Esophagus squamous epithelium (tissue), 5 donors: ENCODE data around the gene OR4D1. TPM values are rescaled to one million over a fixed set of nuclear protein-coding genes. Genes with fewer than 3 reads are reported as not detected.

Source experiments
- DNase-seq: peaks from one replicate; lab custom pipeline; 2025; lab: John Stamatoyannopoulos, UW
- H3K27ac ChIP-seq, 4 donors: fragments of 200-600 bp; sonication (generic); one replicate each; pipeline ENCODE4 v1.5.1; 2016 to 2019; ENCODE audit warnings: mild to moderate bottlenecking in 1 of 4
- H3K27me3 ChIP-seq, 4 donors: fragments of 200-600 bp; sonication (generic); 1 replicate in 3 of 4; 2 replicates in 1 of 4; pipeline versions ENCODE4 v1.5.1 to v1.6.0; 2017 to 2021; ENCODE audit warnings: antibody characterized with exemption in 1 of 4
- H3K36me3 ChIP-seq, 3 donors: fragments of 200-600 bp; sonication (generic); one replicate each; pipeline ENCODE4 v1.5.1; 2016 to 2019
- H3K4me1 ChIP-seq, 3 donors: fragments of 200-600 bp; sonication (generic); one replicate each; pipeline ENCODE4 v1.5.1; 2017 to 2019
- H3K4me3 ChIP-seq, 4 donors: fragments of 200-600 bp; sonication (generic); 1 replicate in 3 of 4; 2 replicates in 1 of 4; pipeline ENCODE4 v1.5.1; 2016 to 2019; ENCODE audit warnings: mild to moderate bottlenecking in 2 of 4, moderate library complexity in 1 of 4
- H3K9me3 ChIP-seq, 3 donors: fragments of 200-600 bp; sonication (generic); one replicate each; pipeline ENCODE4 v1.5.1; 2016 to 2019
- POLR2A ChIP-seq, 4 donors: fragments of 450-650 bp; IDR thresholded peaks; one replicate each; pipeline ENCODE4 v1.6.1; 2017; ENCODE audit warnings: antibody characterized with exemption in 4 of 4, mild to moderate bottlenecking in 4 of 4, moderate library complexity in 3 of 4
- WGBS, 2 donors: methylation state at CpG; one replicate each; pipeline ENCODE4 v1.1.5; 2018; 5-methylcytosine and 5-hydroxymethylcytosine counted together
- intact Hi-C: fragments of 100-400 bp; cut with DNase I; formaldehyde crosslinking; loops from one replicate; pipeline ENCODE4 v1.15.0; 2022
- total RNA-seq, 4 donors: library from RNA; depleted of rRNA; stranded (reverse); fragments of >200 nt; gene quantifications; one replicate each; pipeline ENCODE4 v1.1.0, GENCODE V29; 2016
- TF ChIP-seq, protein P1 (sequence below), 6 experiments: fragments of 450-650 bp in 4 of 6; fragments of 200-600 bp in 2 of 6; sonication (generic) in 2 of 6; IDR thresholded peaks; one replicate each; pipeline ENCODE4 v1.5.1; 2016 to 2019; ENCODE audit warnings: antibody characterized with exemption in 6 of 6, mild to moderate bottlenecking in 4 of 6, moderate library complexity in 4 of 6
- donor health status: DM: yes; HTN: yes; CAD: no.

Gene OR4D1
- total RNA-seq, 4 donors from 2014 or later = not detected

DNA sequence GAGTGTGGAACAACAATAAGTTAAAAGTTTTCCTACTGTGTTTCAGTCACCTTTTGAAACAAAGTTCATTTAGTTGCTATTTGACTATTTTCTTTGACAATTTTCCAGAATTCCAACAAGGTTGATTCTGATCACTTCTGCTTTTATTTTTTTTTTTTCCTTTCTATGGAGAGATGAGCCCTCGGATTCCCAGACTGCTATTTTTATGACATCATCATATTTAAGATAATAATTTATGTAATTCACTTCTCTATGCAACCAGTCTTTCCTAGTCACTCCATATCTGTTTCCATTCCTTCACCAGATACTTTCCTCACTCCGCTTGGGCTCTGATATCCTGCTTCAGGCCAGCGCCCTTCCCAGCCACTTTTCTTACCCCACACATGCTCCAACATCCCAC, 26.7 kb downstream of the OR4D1 start:
- intact Hi-C loops = no loop called here
- 42 to 55% methylated on average over 3 of the region's 3 CpGs for WGBS, 2 donors
- peaks cover 0 to 15% (median 0%) of the 10 kb centered on the region in 4 donors for H3K27me3 ChIP-seq
- no peaks in the 10 kb centered on the region for H3K36me3 ChIP-seq
- H3K27ac ChIP-seq = no peak overlapping the region
- no peak for DNase-seq
- TF ChIP-seq, protein P1, sequence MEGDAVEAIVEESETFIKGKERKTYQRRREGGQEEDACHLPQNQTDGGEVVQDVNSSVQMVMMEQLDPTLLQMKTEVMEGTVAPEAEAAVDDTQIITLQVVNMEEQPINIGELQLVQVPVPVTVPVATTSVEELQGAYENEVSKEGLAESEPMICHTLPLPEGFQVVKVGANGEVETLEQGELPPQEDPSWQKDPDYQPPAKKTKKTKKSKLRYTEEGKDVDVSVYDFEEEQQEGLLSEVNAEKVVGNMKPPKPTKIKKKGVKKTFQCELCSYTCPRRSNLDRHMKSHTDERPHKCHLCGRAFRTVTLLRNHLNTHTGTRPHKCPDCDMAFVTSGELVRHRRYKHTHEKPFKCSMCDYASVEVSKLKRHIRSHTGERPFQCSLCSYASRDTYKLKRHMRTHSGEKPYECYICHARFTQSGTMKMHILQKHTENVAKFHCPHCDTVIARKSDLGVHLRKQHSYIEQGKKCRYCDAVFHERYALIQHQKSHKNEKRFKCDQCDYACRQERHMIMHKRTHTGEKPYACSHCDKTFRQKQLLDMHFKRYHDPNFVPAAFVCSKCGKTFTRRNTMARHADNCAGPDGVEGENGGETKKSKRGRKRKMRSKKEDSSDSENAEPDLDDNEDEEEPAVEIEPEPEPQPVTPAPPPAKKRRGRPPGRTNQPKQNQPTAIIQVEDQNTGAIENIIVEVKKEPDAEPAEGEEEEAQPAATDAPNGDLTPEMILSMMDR (IDR thresholded peaks at IDR 0.05) = no peak
- TF ChIP-seq POLR2A (IDR thresholded peaks at IDR 0.05) = no peak
- no peak overlapping the region for H3K4me3 ChIP-seq
- no peaks in the 10 kb centered on the region for H3K9me3 ChIP-seq
- no peaks in the 10 kb centered on the region for H3K4me1 ChIP-seq

DNA sequence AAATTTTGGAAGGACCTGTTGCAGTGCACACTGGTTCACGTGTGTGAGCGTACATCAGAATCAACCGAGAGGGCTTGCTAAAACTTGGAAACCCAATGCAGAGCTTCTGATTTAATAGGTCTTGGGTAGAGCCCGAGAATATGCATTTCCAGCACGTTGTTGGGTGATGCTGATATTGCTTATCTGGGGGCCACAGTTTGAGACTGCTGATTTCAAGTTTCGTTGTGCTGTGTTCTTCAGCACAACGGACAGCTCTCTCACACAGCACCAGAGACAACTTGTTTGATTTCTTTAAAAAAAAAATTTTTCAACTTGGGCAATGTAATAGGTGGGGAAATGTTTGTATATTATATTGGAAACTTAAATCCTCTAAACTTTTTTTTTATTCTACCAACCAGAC, 28.0 kb downstream of the OR4D1 start:
- TF ChIP-seq, protein P1 (IDR thresholded peaks at IDR 0.05) = no peak
- no peak for TF ChIP-seq POLR2A (IDR thresholded peaks at IDR 0.05)
- H3K4me1 ChIP-seq = no peaks in the 10 kb centered on the region
- no peak overlapping the region for H3K27ac ChIP-seq
- H3K36me3 ChIP-seq = no peaks in the 10 kb centered on the region
- peaks cover 0 to 13% (median 0%) of the 10 kb centered on the region in 4 donors for H3K27me3 ChIP-seq
- H3K4me3 ChIP-seq = no peak overlapping the region
- WGBS, 2 donors = 36 to 43% methylated on average over 7 of the region's 7 CpGs
- DNase-seq = no peak
- intact Hi-C loops = no loop called here
- H3K9me3 ChIP-seq = no peaks in the 10 kb centered on the region

DNA sequence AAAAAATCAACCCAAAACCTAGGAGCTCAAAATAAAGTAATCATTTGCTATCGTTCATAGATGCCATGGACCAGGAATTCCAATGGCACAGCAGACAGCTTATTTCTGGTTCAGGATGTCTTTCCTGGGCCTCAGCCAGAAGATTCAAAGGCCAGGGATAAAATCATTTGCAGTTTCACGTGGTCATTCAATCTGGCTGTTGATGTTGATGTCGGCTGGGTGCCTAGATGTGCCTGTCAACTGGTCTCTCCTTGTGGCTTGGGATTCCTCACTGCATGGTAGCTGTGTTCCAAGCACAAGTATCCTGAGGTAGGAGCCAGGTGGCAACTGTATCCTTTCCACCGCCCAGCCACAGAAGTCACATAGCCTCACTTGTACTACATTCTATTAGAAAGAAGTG, 33.6 kb downstream of the OR4D1 start:
- no peak overlapping the region for H3K4me3 ChIP-seq
- intact Hi-C loops = no loop called here
- H3K36me3 ChIP-seq = no peaks in the 10 kb centered on the region
- WGBS, 2 donors = 67 to 74% methylated on average over 3 of the region's 4 CpGs
- no peaks in the 10 kb centered on the region for H3K9me3 ChIP-seq
- peaks cover 4 to 8% (median 6%) of the 10 kb centered on the region in 3 donors for H3K4me1 ChIP-seq
- H3K27me3 ChIP-seq = peaks cover 0 to 12% (median 0%) of the 10 kb centered on the region in 4 donors
- no peak for DNase-seq
- H3K27ac ChIP-seq = no peak overlapping the region
- TF ChIP-seq, protein P1 (IDR thresholded peaks at IDR 0.05) = no peak
- no peak for TF ChIP-seq POLR2A (IDR thresholded peaks at IDR 0.05)

DNA sequence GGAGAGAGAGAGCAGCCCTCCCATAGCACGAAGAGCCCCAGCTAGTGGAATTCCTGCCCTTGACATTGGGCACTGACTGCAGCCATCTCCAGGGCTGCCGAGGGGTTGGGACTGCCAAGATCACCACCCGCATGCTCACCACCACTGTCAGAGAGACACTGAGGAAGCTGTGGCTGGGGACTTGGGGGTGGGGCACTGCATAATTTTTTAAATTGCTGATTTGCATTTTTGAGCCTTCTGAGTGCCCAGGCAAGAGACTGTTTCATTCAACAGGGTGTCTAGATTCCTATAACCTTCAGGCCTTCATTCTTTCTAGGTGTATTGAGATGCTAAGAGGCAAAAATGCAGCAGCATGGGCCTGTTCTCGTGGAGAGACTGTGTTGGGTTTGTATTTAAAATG, 35.3 kb downstream of the OR4D1 start:
- H3K27ac ChIP-seq = no peak overlapping the region
- WGBS, 2 donors = 84 to 100% methylated on average over 1 to 3 of the region's 4 CpGs
- no peaks in the 10 kb centered on the region for H3K36me3 ChIP-seq
- H3K27me3 ChIP-seq = peaks cover 0 to 19% (median 0%) of the 10 kb centered on the region in 4 donors
- peaks cover 4 to 8% (median 6%) of the 10 kb centered on the region in 3 donors for H3K4me1 ChIP-seq
- no peak for DNase-seq
- H3K9me3 ChIP-seq = no peaks in the 10 kb centered on the region
- H3K4me3 ChIP-seq = no peak overlapping the region
- intact Hi-C loops = no loop called here
- TF ChIP-seq, protein P1 (IDR thresholded peaks at IDR 0.05) = no peak
- no peak for TF ChIP-seq POLR2A (IDR thresholded peaks at IDR 0.05)

DNA sequence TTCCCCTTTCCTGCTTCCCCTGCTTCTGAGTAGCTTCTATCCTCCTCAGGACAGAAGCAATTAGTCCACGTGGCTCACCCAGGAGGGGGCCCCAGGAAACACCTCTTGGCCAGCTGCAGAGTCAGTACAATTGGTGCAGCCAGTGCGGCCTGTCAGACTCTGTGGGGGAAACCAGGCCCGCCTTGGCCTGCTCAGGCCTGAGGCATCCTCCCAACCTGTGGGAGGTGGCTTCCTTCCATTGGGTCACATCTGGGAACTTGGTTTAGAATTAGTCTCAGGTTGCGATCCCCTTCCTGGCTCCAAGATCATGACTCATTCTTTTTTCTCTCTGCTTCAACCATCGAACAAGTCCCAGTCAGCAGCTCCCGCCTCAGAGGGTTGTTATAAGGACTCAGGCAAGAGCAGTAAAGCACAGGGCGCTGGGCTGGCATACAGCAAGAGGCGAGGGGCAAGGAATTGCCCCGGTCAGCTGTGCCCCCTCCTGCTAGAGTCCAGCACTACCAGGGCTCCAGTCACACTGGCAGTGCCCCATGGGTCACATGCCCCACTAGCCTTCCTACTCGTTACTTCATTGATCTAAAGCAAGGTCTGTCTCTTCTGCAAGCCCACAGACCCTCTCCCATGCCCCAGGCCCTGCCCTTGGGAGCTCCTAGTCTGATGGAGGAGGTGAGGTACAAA, 36.3 kb downstream of the OR4D1 start:
- intact Hi-C loops = no loop called here

More for the DNA sequence above, 36.3 kb downstream of the OR4D1 start:
- Histone ChIP-seq H3K4me3 (no peak overlapping the region), H3K27me3 (peaks cover 0 to 23% (median 0%) of the 10 kb centered on the region in 4 donors), H3K27ac (no peak overlapping the region), H3K9me3 (no peaks in the 10 kb centered on the region), H3K36me3 (no peaks in the 10 kb centered on the region), H3K4me1 (peaks cover 5 to 9% (median 6%) of the 10 kb centered on the region in 3 donors)
- no peak for TF ChIP-seq POLR2A (IDR thresholded peaks at IDR 0.05)
- TF ChIP-seq, protein P1 (IDR thresholded peaks at IDR 0.05) = no peak
- DNase-seq = no peak
- WGBS, 2 donors = 0 to 23% methylated on average over 2 to 10 of the region's 10 CpGs
